B cell (primary cell): ENCODE results near the gene TMEM238.

ENCODE experiments used
- CTCF ChIP-seq: fragments of 200-600 bp; IDR thresholded peaks from one replicate; pipeline ENCODE4 v1.8.0; 2022; ENCODE audit warnings: antibody characterized with exemption, mild to moderate bottlenecking
- EZH2 ChIP-seq: IDR thresholded peaks from 2 replicates; pipeline ENCODE4 v1.6.1; 2012; ENCODE audit warnings: borderline replicate concordance, low read depth, mild to moderate bottlenecking, moderate library complexity, low read length; ENCODE audit not compliant: insufficient read depth, poor library complexity, severe bottlenecking

- TF ChIP-seq CTCF (no peak), EZH2 (no peak)
These were observed 16.4 kb upstream of the TMEM238 start for GRCh38 chr19:55400281-55401087.
